Measurements from ENCODE around the gene CSF1R. TPM values are rescaled to one million over a fixed set of nuclear protein-coding genes. Genes with fewer than 3 reads are reported as not detected.

CSF1R gene
- total and polyA plus RNA-seq, 2 of the 8 experiments (the other 6 are each of a cell fraction or from before 2014, with no cell fraction given) = 0.12 TPM; not detected in 1

DNA sequence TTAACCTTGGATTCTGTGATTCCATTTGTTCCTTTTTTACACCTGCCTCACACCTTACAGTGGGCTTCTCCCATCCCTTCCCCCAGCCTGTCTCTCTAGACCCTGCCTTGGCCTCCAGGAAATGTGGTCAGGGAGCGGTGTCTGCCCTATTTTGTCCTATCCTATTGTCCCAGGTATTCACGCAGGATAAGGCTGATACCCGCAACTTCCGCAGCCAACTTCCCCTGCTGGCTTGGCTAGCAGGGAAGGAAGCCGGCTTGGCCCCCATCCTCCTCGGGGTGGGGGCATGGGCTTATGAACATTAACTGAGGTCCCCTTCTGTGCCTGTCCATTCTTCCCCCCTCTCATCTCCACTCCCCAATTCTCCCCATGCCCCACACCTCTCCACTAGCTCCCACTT lies 3.5 kb downstream of the CSF1R start (continued):
- TF ChIP-seq, protein P1, sequence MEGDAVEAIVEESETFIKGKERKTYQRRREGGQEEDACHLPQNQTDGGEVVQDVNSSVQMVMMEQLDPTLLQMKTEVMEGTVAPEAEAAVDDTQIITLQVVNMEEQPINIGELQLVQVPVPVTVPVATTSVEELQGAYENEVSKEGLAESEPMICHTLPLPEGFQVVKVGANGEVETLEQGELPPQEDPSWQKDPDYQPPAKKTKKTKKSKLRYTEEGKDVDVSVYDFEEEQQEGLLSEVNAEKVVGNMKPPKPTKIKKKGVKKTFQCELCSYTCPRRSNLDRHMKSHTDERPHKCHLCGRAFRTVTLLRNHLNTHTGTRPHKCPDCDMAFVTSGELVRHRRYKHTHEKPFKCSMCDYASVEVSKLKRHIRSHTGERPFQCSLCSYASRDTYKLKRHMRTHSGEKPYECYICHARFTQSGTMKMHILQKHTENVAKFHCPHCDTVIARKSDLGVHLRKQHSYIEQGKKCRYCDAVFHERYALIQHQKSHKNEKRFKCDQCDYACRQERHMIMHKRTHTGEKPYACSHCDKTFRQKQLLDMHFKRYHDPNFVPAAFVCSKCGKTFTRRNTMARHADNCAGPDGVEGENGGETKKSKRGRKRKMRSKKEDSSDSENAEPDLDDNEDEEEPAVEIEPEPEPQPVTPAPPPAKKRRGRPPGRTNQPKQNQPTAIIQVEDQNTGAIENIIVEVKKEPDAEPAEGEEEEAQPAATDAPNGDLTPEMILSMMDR (IDR thresholded peaks at IDR 0.05; ENCODE audit: control extremely low read depth in 1 of 3, insufficient read depth in 1 of 3, low read depth in 1 of 3, low read length in 3 of 3) = no peak
- TF ChIP-seq SUZ12 (IDR thresholded peaks at IDR 0.05; ENCODE audit: low read length) (no peak), ZNF274 (IDR thresholded peaks at IDR 0.05; ENCODE audit: borderline replicate concordance, extremely low read depth, low read length) (no peak), RXRA (IDR thresholded peaks at IDR 0.05; ENCODE audit: insufficient read depth, low read depth, low read length) (no peak), CTBP2 (IDR thresholded peaks at IDR 0.05; ENCODE audit: borderline replicate concordance, insufficient read depth, insufficient read length, low read length) (no peak), GABPA (IDR thresholded peaks at IDR 0.05; ENCODE audit: borderline replicate concordance, insufficient read depth, low read length) (no peak), JUND (IDR thresholded peaks at IDR 0.05; ENCODE audit: low read length) (no peak), POLR2A (IDR thresholded peaks at IDR 0.05; ENCODE audit: control extremely low read depth in 1 of 2, low read depth in 2 of 2, low read length in 2 of 2) (no peak)
- TF ChIP-seq, protein P2, sequence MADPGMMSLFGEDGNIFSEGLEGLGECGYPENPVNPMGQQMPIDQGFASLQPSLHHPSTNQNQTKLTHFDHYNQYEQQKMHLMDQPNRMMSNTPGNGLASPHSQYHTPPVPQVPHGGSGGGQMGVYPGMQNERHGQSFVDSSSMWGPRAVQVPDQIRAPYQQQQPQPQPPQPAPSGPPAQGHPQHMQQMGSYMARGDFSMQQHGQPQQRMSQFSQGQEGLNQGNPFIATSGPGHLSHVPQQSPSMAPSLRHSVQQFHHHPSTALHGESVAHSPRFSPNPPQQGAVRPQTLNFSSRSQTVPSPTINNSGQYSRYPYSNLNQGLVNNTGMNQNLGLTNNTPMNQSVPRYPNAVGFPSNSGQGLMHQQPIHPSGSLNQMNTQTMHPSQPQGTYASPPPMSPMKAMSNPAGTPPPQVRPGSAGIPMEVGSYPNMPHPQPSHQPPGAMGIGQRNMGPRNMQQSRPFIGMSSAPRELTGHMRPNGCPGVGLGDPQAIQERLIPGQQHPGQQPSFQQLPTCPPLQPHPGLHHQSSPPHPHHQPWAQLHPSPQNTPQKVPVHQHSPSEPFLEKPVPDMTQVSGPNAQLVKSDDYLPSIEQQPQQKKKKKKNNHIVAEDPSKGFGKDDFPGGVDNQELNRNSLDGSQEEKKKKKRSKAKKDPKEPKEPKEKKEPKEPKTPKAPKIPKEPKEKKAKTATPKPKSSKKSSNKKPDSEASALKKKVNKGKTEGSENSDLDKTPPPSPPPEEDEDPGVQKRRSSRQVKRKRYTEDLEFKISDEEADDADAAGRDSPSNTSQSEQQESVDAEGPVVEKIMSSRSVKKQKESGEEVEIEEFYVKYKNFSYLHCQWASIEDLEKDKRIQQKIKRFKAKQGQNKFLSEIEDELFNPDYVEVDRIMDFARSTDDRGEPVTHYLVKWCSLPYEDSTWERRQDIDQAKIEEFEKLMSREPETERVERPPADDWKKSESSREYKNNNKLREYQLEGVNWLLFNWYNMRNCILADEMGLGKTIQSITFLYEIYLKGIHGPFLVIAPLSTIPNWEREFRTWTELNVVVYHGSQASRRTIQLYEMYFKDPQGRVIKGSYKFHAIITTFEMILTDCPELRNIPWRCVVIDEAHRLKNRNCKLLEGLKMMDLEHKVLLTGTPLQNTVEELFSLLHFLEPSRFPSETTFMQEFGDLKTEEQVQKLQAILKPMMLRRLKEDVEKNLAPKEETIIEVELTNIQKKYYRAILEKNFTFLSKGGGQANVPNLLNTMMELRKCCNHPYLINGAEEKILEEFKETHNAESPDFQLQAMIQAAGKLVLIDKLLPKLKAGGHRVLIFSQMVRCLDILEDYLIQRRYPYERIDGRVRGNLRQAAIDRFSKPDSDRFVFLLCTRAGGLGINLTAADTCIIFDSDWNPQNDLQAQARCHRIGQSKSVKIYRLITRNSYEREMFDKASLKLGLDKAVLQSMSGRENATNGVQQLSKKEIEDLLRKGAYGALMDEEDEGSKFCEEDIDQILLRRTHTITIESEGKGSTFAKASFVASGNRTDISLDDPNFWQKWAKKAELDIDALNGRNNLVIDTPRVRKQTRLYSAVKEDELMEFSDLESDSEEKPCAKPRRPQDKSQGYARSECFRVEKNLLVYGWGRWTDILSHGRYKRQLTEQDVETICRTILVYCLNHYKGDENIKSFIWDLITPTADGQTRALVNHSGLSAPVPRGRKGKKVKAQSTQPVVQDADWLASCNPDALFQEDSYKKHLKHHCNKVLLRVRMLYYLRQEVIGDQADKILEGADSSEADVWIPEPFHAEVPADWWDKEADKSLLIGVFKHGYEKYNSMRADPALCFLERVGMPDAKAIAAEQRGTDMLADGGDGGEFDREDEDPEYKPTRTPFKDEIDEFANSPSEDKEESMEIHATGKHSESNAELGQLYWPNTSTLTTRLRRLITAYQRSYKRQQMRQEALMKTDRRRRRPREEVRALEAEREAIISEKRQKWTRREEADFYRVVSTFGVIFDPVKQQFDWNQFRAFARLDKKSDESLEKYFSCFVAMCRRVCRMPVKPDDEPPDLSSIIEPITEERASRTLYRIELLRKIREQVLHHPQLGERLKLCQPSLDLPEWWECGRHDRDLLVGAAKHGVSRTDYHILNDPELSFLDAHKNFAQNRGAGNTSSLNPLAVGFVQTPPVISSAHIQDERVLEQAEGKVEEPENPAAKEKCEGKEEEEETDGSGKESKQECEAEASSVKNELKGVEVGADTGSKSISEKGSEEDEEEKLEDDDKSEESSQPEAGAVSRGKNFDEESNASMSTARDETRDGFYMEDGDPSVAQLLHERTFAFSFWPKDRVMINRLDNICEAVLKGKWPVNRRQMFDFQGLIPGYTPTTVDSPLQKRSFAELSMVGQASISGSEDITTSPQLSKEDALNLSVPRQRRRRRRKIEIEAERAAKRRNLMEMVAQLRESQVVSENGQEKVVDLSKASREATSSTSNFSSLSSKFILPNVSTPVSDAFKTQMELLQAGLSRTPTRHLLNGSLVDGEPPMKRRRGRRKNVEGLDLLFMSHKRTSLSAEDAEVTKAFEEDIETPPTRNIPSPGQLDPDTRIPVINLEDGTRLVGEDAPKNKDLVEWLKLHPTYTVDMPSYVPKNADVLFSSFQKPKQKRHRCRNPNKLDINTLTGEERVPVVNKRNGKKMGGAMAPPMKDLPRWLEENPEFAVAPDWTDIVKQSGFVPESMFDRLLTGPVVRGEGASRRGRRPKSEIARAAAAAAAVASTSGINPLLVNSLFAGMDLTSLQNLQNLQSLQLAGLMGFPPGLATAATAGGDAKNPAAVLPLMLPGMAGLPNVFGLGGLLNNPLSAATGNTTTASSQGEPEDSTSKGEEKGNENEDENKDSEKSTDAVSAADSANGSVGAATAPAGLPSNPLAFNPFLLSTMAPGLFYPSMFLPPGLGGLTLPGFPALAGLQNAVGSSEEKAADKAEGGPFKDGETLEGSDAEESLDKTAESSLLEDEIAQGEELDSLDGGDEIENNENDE (IDR thresholded peaks at IDR 0.05; ENCODE audit: insufficient replicate concordance, low read length) = no peak
